ENCODE measurements around the gene ZNF117.
"Not testable (repeated sequence)": the region's sequence is repeated elsewhere in the genome, so short reads cannot be mapped to it uniquely, and the experiment has no call there.

Gene ZNF117

GRCh38 chr7:64997164-64997908, 6.5 kb upstream of the ZNF117 start:
- Histone ChIP-seq H3K9me3 (ENCODE audit: control insufficient read depth in 1 of 2, low read length in 2 of 2) (peaks cover 30 to 47% of the 10 kb centered on the region in 2 donors), H3K27me3 (ENCODE audit: control insufficient read depth in 1 of 2, insufficient read depth in 2 of 2, low read length in 2 of 2) (no peaks in the 10 kb centered on the region), H3K4me1 (ENCODE audit: control insufficient read depth in 1 of 2, insufficient read depth in 2 of 2, low read length in 2 of 2) (no peaks in the 10 kb centered on the region), H3K36me3 (ENCODE audit: control insufficient read depth in 1 of 2, insufficient read depth in 2 of 2, low read length in 2 of 2) (peaks cover 9 to 12% of the 10 kb centered on the region in 2 donors), H3K4me3 (ENCODE audit: low read depth in 1 of 2, low read length in 2 of 2) (no peak overlapping the region), H3K27ac (ENCODE audit: low read depth, low read length) (no peak overlapping the region), H3K9ac (ENCODE audit: low read depth in 1 of 2, low read length in 2 of 2) (no peak overlapping the region)

- Histone ChIP-seq H3K27ac (ENCODE audit: low read depth, low read length) (no peak overlapping the region), H3K4me3 (ENCODE audit: low read depth in 1 of 2, low read length in 2 of 2) (no peak overlapping the region), H3K9ac (ENCODE audit: low read depth in 1 of 2, low read length in 2 of 2) (no peak overlapping the region), H3K27me3 (ENCODE audit: control insufficient read depth in 1 of 2, insufficient read depth in 2 of 2, low read length in 2 of 2) (no peaks in the 10 kb centered on the region), H3K4me1 (ENCODE audit: control insufficient read depth in 1 of 2, insufficient read depth in 2 of 2, low read length in 2 of 2) (no peaks in the 10 kb centered on the region), H3K9me3 (ENCODE audit: control insufficient read depth in 1 of 2, low read length in 2 of 2) (peaks cover 37 to 58% of the 10 kb centered on the region in 2 donors), H3K36me3 (ENCODE audit: control insufficient read depth in 1 of 2, insufficient read depth in 2 of 2, low read length in 2 of 2) (peaks cover 6 to 12% of the 10 kb centered on the region in 2 donors)
These were observed 5.5 kb upstream of the ZNF117 start for GRCh38 chr7:64996305-64996704.

- H3K27ac ChIP-seq (ENCODE audit: low read depth, low read length): no peak overlapping the region
- peaks cover 44 to 69% of the 10 kb centered on the region in 2 donors for H3K9me3 ChIP-seq (ENCODE audit: control insufficient read depth in 1 of 2, low read length in 2 of 2)
- no peak overlapping the region for H3K9ac ChIP-seq (ENCODE audit: low read depth in 1 of 2, low read length in 2 of 2)
- H3K4me1 ChIP-seq (ENCODE audit: control insufficient read depth in 1 of 2, insufficient read depth in 2 of 2, low read length in 2 of 2): no peaks in the 10 kb centered on the region
- H3K4me3 ChIP-seq (ENCODE audit: low read depth in 1 of 2, low read length in 2 of 2): no peak overlapping the region
- H3K36me3 ChIP-seq (ENCODE audit: control insufficient read depth in 1 of 2, insufficient read depth in 2 of 2, low read length in 2 of 2): peaks cover 3 to 7% of the 10 kb centered on the region in 2 donors
- no peaks in the 10 kb centered on the region for H3K27me3 ChIP-seq (ENCODE audit: control insufficient read depth in 1 of 2, insufficient read depth in 2 of 2, low read length in 2 of 2)
These were observed 3.1 kb upstream of the ZNF117 start for GRCh38 chr7:64993901-64994300.

GRCh38 chr7:64992971-64993370, 2.1 kb upstream of the ZNF117 start:
- H3K27me3 ChIP-seq (ENCODE audit: control insufficient read depth in 1 of 2, insufficient read depth in 2 of 2, low read length in 2 of 2): no peaks in the 10 kb centered on the region
- H3K4me1 ChIP-seq (ENCODE audit: control insufficient read depth in 1 of 2, insufficient read depth in 2 of 2, low read length in 2 of 2): no peaks in the 10 kb centered on the region
- no peak overlapping the region for H3K9ac ChIP-seq (ENCODE audit: low read depth in 1 of 2, low read length in 2 of 2)
- H3K9me3 ChIP-seq (ENCODE audit: control insufficient read depth in 1 of 2, low read length in 2 of 2): peaks cover 41 to 71% of the 10 kb centered on the region in 2 donors
- H3K4me3 ChIP-seq (ENCODE audit: low read depth in 1 of 2, low read length in 2 of 2): no peak overlapping the region
- H3K36me3 ChIP-seq (ENCODE audit: control insufficient read depth in 1 of 2, insufficient read depth in 2 of 2, low read length in 2 of 2): peaks cover 0 to 4% of the 10 kb centered on the region in 2 donors
- H3K27ac ChIP-seq (ENCODE audit: low read depth, low read length): no peak overlapping the region

- no peaks in the 10 kb centered on the region for H3K4me1 ChIP-seq (ENCODE audit: control insufficient read depth in 1 of 2, insufficient read depth in 2 of 2, low read length in 2 of 2)
- no peaks in the 10 kb centered on the region for H3K27me3 ChIP-seq (ENCODE audit: control insufficient read depth in 1 of 2, insufficient read depth in 2 of 2, low read length in 2 of 2)
- no peak overlapping the region for H3K27ac ChIP-seq (ENCODE audit: low read depth, low read length)
- H3K36me3 ChIP-seq (ENCODE audit: control insufficient read depth in 1 of 2, insufficient read depth in 2 of 2, low read length in 2 of 2): peaks cover 0 to 4% of the 10 kb centered on the region in 2 donors
- peaks cover 37 to 69% of the 10 kb centered on the region in 2 donors for H3K9me3 ChIP-seq (ENCODE audit: control insufficient read depth in 1 of 2, low read length in 2 of 2)
- no peak overlapping the region for H3K4me3 ChIP-seq (ENCODE audit: low read depth in 1 of 2, low read length in 2 of 2)
- no peak overlapping the region for H3K9ac ChIP-seq (ENCODE audit: low read depth in 1 of 2, low read length in 2 of 2)
These were observed 620 bp downstream of the ZNF117 start for GRCh38 chr7:64990216-64990615.

GRCh38 chr7:64978497-64979203, 12.2 kb downstream of the ZNF117 start:
- H3K4me1 ChIP-seq (ENCODE audit: control insufficient read depth in 1 of 2, insufficient read depth in 2 of 2, low read length in 2 of 2): no peaks in the 10 kb centered on the region
- peaks cover 12 to 16% of the 10 kb centered on the region in 2 donors for H3K36me3 ChIP-seq (ENCODE audit: control insufficient read depth in 1 of 2, insufficient read depth in 2 of 2, low read length in 2 of 2)
- H3K27me3 ChIP-seq (ENCODE audit: control insufficient read depth in 1 of 2, insufficient read depth in 2 of 2, low read length in 2 of 2): no peaks in the 10 kb centered on the region
- H3K9ac ChIP-seq (ENCODE audit: low read depth in 1 of 2, low read length in 2 of 2): no peak overlapping the region
- no peak overlapping the region for H3K4me3 ChIP-seq (ENCODE audit: low read depth in 1 of 2, low read length in 2 of 2)
- peaks cover 45 to 72% of the 10 kb centered on the region in 2 donors for H3K9me3 ChIP-seq (ENCODE audit: control insufficient read depth in 1 of 2, low read length in 2 of 2)
- no peak overlapping the region for H3K27ac ChIP-seq (ENCODE audit: low read depth, low read length)

- no peak overlapping the region for H3K4me3 ChIP-seq (ENCODE audit: low read depth in 1 of 2, low read length in 2 of 2)
- no peaks in the 10 kb centered on the region for H3K4me1 ChIP-seq (ENCODE audit: control insufficient read depth in 1 of 2, insufficient read depth in 2 of 2, low read length in 2 of 2)
- no peaks in the 10 kb centered on the region for H3K27me3 ChIP-seq (ENCODE audit: control insufficient read depth in 1 of 2, insufficient read depth in 2 of 2, low read length in 2 of 2)
- H3K36me3 ChIP-seq (ENCODE audit: control insufficient read depth in 1 of 2, insufficient read depth in 2 of 2, low read length in 2 of 2): no peaks in the 10 kb centered on the region
- no peak overlapping the region for H3K27ac ChIP-seq (ENCODE audit: low read depth, low read length)
- peaks cover 0 to 5% of the 10 kb centered on the region in 2 donors for H3K9me3 ChIP-seq (ENCODE audit: control insufficient read depth in 1 of 2, low read length in 2 of 2)
- H3K9ac ChIP-seq (ENCODE audit: low read depth in 1 of 2, low read length in 2 of 2): no peak overlapping the region
These were observed 25.2 kb downstream of the ZNF117 start for GRCh38 chr7:64965594-64965993.

GRCh38 chr7:64959072-64959747, 31.6 kb downstream of the ZNF117 start:
- H3K27ac ChIP-seq (ENCODE audit: low read depth, low read length): no peak overlapping the region
- no peaks in the 10 kb centered on the region for H3K9me3 ChIP-seq (ENCODE audit: control insufficient read depth in 1 of 2, low read length in 2 of 2)
- H3K9ac ChIP-seq (ENCODE audit: low read depth in 1 of 2, low read length in 2 of 2): no peak overlapping the region
- no peak overlapping the region for H3K4me3 ChIP-seq (ENCODE audit: low read depth in 1 of 2, low read length in 2 of 2)
- no peaks in the 10 kb centered on the region for H3K36me3 ChIP-seq (ENCODE audit: control insufficient read depth in 1 of 2, insufficient read depth in 2 of 2, low read length in 2 of 2)
- H3K4me1 ChIP-seq (ENCODE audit: control insufficient read depth in 1 of 2, insufficient read depth in 2 of 2, low read length in 2 of 2): no peaks in the 10 kb centered on the region
- H3K27me3 ChIP-seq (ENCODE audit: control insufficient read depth in 1 of 2, insufficient read depth in 2 of 2, low read length in 2 of 2): no peaks in the 10 kb centered on the region

GRCh38 chr7:64951250-64951848, 39.5 kb downstream of the ZNF117 start:
- H3K36me3 ChIP-seq (ENCODE audit: control insufficient read depth in 1 of 2, insufficient read depth in 2 of 2, low read length in 2 of 2): no peaks in the 10 kb centered on the region
- no peak overlapping the region for H3K27ac ChIP-seq (ENCODE audit: low read depth, low read length)
- H3K4me3 ChIP-seq (ENCODE audit: low read depth in 1 of 2, low read length in 2 of 2): no peak overlapping the region
- H3K27me3 ChIP-seq (ENCODE audit: control insufficient read depth in 1 of 2, insufficient read depth in 2 of 2, low read length in 2 of 2): peaks cover 5 to 16% of the 10 kb centered on the region in 2 donors
- H3K9me3 ChIP-seq (ENCODE audit: control insufficient read depth in 1 of 2, low read length in 2 of 2): no peaks in the 10 kb centered on the region
- H3K9ac ChIP-seq (ENCODE audit: low read depth in 1 of 2, low read length in 2 of 2): no peak overlapping the region
- H3K4me1 ChIP-seq (ENCODE audit: control insufficient read depth in 1 of 2, insufficient read depth in 2 of 2, low read length in 2 of 2): no peaks in the 10 kb centered on the region

- peaks cover 5 to 22% of the 10 kb centered on the region in 2 donors for H3K27me3 ChIP-seq (ENCODE audit: control insufficient read depth in 1 of 2, insufficient read depth in 2 of 2, low read length in 2 of 2)
- H3K36me3 ChIP-seq (ENCODE audit: control insufficient read depth in 1 of 2, insufficient read depth in 2 of 2, low read length in 2 of 2); H3K4me3 ChIP-seq (ENCODE audit: low read depth in 1 of 2, low read length in 2 of 2); H3K9ac ChIP-seq (ENCODE audit: low read depth in 1 of 2, low read length in 2 of 2); H3K9me3 ChIP-seq (ENCODE audit: control insufficient read depth in 1 of 2, low read length in 2 of 2); H3K4me1 ChIP-seq (ENCODE audit: control insufficient read depth in 1 of 2, insufficient read depth in 2 of 2, low read length in 2 of 2); H3K27ac ChIP-seq (ENCODE audit: low read depth, low read length): not testable (repeated sequence)
These were observed 40.2 kb downstream of the ZNF117 start for GRCh38 chr7:64950673-64951072.

Measured in duodenal mucosa (tissue), 2 donors.